NT2/D1 (cell line): ENCODE measurements around the gene UCMA.

Experiments used
- SUZ12 ChIP-seq: IDR thresholded peaks from 2 replicates; pipeline ENCODE4 v1.6.1; 2011; ENCODE audit not compliant: insufficient read length, insufficient read depth; ENCODE audit errors: extremely low read depth
- YY1 ChIP-seq: IDR thresholded peaks from 2 replicates; pipeline ENCODE4 v1.6.1; 2011; ENCODE audit not compliant: insufficient read length, insufficient read depth
- ZNF274 ChIP-seq: IDR thresholded peaks from 2 replicates; pipeline ENCODE4 v1.6.1; 2011; ENCODE audit warnings: mild to moderate bottlenecking, low read depth, low read length

- TF ChIP-seq YY1 = no peak
- no peak for TF ChIP-seq ZNF274
- no peak for TF ChIP-seq SUZ12
Observed at GRCh38 chr10:13219685-13220670, 14.2 kb downstream of the UCMA start.
